GM21423 (cell line): Measurements from ENCODE around the gene GINS1.
"Not testable (repeated sequence)": the region's sequence is repeated elsewhere in the genome, so short reads cannot be mapped to it uniquely, and the experiment has no call there.

ENCODE experiments used
- ATAC-seq: cut with Tn5 transposase; IDR thresholded peaks from one replicate; pipeline ENCODE4 v1.9.1; 2021; ENCODE audit warnings: mild to moderate bottlenecking, moderate library complexity; ENCODE audit not compliant: unreplicated experiment

Gene GINS1

GRCh38 chr20:25389858-25390537 lies 17.5 kb upstream of the GINS1 start:
- ATAC-seq = peak; percentile 23

GRCh38 chr20:25390538-25391528 lies 16.6 kb upstream of the GINS1 start, which contains the start of gene ABHD12:
Gene ABHD12 (minus strand): TSS chr20:25390835. CDS start chr20:25390703, 132 bp downstream.
- peak; percentile 87 for ATAC-seq

GRCh38 chr20:25394276-25394675 lies 13.2 kb upstream of the GINS1 start:
- ATAC-seq = no peak

GRCh38 chr20:25394996-25395395 lies 12.5 kb upstream of the GINS1 start:
- no peak for ATAC-seq

GRCh38 chr20:25397096-25397495 lies 10.4 kb upstream of the GINS1 start:
- no peak for ATAC-seq

GRCh38 chr20:25397821-25398220 lies 9.7 kb upstream of the GINS1 start:
- no peak for ATAC-seq

- no peak for ATAC-seq
Observed at GRCh38 chr20:25398376-25399036, 9.0 kb upstream of the GINS1 start.

- no peak for ATAC-seq
Observed at GRCh38 chr20:25399037-25399430, 8.4 kb upstream of the GINS1 start.

- not testable (repeated sequence) for ATAC-seq
Observed at GRCh38 chr20:25400291-25400732, 7.2 kb upstream of the GINS1 start.

- no peak for ATAC-seq
Observed at GRCh38 chr20:25402583-25402982, 4.9 kb upstream of the GINS1 start.

GRCh38 chr20:25408170-25408547 lies 686 bp downstream of the GINS1 start:
- ATAC-seq = no peak

- no peak for ATAC-seq
Observed at GRCh38 chr20:25408890-25409289, 1.4 kb downstream of the GINS1 start.

- ATAC-seq = no peak
Observed at GRCh38 chr20:25418776-25419175, 11.3 kb downstream of the GINS1 start.

GRCh38 chr20:25421102-25421501 lies 13.6 kb downstream of the GINS1 start:
- ATAC-seq = no peak

- ATAC-seq = no peak
Observed at GRCh38 chr20:25422032-25422431, 14.6 kb downstream of the GINS1 start.

- ATAC-seq = no peak
Observed at GRCh38 chr20:25424536-25424935, 17.1 kb downstream of the GINS1 start.

- ATAC-seq = no peak
Observed at GRCh38 chr20:25437153-25437581, 29.7 kb downstream of the GINS1 start.

- no peak for ATAC-seq
Observed at GRCh38 chr20:25439328-25439727, 31.9 kb downstream of the GINS1 start.

GRCh38 chr20:25444556-25444955 lies 37.1 kb downstream of the GINS1 start:
- ATAC-seq = no peak

- ATAC-seq = no peak
Observed at GRCh38 chr20:25447671-25448070, 40.2 kb downstream of the GINS1 start.

- no peak for ATAC-seq
Observed at GRCh38 chr20:25452333-25452732, 44.9 kb downstream of the GINS1 start.
